ENCODE measurements around the gene MRPL55.
"Not testable (repeated sequence)": the region's sequence is repeated elsewhere in the genome, so short reads cannot be mapped to it uniquely, and the experiment has no call there.

Gene MRPL55

GRCh38 chr1:228118040-228118439 is 8.9 kb upstream of the MRPL55 start:
- TF ChIP-seq CTCF (IDR thresholded peaks at IDR 0.05; ENCODE audit: extremely low read depth, missing control alignments) = no peak
- no peak for DNase-seq (ENCODE audit: low spot score)

- no peak for TF ChIP-seq CTCF (IDR thresholded peaks at IDR 0.05; ENCODE audit: extremely low read depth, missing control alignments)
- DNase-seq (ENCODE audit: low spot score) = no peak
Observed at GRCh38 chr1:228117335-228117734, 8.2 kb upstream of the MRPL55 start.

GRCh38 chr1:228114827-228115226 is 5.7 kb upstream of the MRPL55 start:
- no peak for DNase-seq (ENCODE audit: low spot score)
- TF ChIP-seq CTCF (IDR thresholded peaks at IDR 0.05; ENCODE audit: extremely low read depth, missing control alignments) = no peak

- no peak for TF ChIP-seq CTCF (IDR thresholded peaks at IDR 0.05; ENCODE audit: extremely low read depth, missing control alignments)
- no peak for DNase-seq (ENCODE audit: low spot score)
Observed at GRCh38 chr1:228112617-228113016, 3.5 kb upstream of the MRPL55 start.

- no peak for DNase-seq (ENCODE audit: low spot score)
- TF ChIP-seq CTCF (IDR thresholded peaks at IDR 0.05; ENCODE audit: extremely low read depth, missing control alignments) = no peak
Observed at GRCh38 chr1:228112167-228112566, 3.1 kb upstream of the MRPL55 start.

- not testable (repeated sequence) for DNase-seq (ENCODE audit: low spot score)
Observed at GRCh38 chr1:228111315-228111714, 2.2 kb upstream of the MRPL55 start.

GRCh38 chr1:228110556-228110955 is 1.5 kb upstream of the MRPL55 start:
- TF ChIP-seq CTCF (IDR thresholded peaks at IDR 0.05; ENCODE audit: extremely low read depth, missing control alignments) = no peak
- no peak for DNase-seq (ENCODE audit: low spot score)

GRCh38 chr1:228109962-228110488 is 926 bp upstream of the MRPL55 start:
- DNase-seq (ENCODE audit: low spot score) = no peak

More at GRCh38 chr1:228109962-228110488, 926 bp upstream of the MRPL55 start:
- no peak for TF ChIP-seq CTCF (IDR thresholded peaks at IDR 0.05; ENCODE audit: extremely low read depth, missing control alignments)
